GM08714 (cell line): ENCODE data around the gene CD83.
"Not testable (repeated sequence)": the region's sequence is repeated elsewhere in the genome, so short reads cannot be mapped to it uniquely, and the experiment has no call there.

Source experiments
- H3K4me3 ChIP-seq: fragments of 200-500 bp; sonication (Bioruptor generic); 2 replicates; pipeline ENCODE4 v1.5.1; 2014; ENCODE audit warnings: mild to moderate bottlenecking, low read length, inconsistent platforms
- ZNF274 ChIP-seq: IDR thresholded peaks from 2 replicates; pipeline ENCODE4 v1.6.1; 2012; ENCODE audit warnings: mild to moderate bottlenecking, low read depth, low read length

Gene CD83, protein sequence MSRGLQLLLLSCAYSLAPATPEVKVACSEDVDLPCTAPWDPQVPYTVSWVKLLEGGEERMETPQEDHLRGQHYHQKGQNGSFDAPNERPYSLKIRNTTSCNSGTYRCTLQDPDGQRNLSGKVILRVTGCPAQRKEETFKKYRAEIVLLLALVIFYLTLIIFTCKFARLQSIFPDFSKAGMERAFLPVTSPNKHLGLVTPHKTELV

DNA sequence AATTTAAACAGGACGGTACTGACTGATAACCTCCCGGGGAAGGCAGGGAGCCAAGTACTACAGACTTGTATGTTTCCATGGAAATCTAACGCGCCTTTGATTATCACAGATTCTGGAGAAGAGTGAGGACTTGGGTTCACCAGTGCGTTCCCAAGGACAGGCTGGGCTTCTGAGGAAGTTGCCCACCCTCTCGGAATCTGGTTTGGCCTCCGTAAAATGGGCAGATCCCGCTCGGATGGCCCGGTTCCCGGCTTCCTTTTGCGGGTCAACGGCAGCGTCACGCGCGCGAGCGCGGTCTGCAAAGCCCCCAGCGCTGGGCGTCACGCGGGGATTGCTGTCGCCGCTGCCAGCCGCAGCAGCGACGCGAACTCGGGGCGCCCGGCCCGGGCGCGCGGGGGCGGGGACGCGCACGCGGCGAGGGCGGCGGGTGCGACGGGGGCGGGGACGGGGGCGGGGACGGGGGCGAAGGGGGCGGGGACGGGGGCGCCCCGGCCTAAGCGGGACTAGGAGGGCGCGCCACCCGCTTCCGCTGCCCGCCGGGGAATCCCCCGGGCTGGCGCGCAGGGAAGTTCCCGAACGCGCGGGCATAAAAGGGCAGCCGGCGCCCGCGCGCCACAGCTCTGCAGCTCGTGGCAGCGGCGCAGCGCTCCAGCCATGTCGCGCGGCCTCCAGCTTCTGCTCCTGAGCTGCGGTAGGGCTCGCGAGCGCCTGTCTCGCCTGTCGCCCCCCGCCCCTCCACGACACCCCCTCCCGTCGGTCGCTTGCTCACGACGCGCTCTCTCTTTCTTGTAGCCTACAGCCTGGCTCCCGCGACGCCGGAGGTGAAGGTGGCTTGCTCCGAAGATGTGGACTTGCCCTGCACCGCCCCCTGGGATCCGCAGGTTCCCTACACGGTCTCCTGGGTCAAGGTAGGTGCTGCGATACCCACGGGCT is at the start of gene CD83:
Gene CD83, plus strand, starts transcription at position 615 of the 933 bp plus-strand sequence. Its CDS starts 40 bp downstream, at position 655.
- no peak for TF ChIP-seq ZNF274
- H3K4me3 ChIP-seq: peak within 1 kb of the TSS; percentile 97

- no peak overlapping the region for H3K4me3 ChIP-seq
- no peak for TF ChIP-seq ZNF274
These were observed 49.4 kb upstream of the CD83 start for GRCh38 chr6:14068133-14068532.

DNA sequence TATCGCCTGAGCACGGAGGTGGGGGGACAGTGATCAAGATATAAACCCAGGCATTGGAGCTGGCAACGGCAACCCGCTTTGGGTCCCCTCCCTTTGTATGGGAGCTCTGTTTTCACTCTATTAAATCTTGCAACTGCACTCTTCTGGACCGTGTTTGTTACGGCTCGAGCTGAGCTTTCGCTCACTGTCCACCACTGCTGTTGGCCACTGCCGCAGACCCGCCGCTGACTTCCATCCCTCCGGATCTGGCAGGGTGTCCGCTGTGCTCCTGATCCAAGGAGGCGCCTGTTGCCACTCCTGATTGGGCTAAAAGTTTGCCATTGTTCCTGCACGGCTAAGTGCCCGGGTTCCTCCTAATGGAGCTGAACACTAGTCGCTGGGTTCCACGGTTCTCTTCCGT is 48.9 kb upstream of the CD83 start:
- no peak for TF ChIP-seq ZNF274

DNA sequence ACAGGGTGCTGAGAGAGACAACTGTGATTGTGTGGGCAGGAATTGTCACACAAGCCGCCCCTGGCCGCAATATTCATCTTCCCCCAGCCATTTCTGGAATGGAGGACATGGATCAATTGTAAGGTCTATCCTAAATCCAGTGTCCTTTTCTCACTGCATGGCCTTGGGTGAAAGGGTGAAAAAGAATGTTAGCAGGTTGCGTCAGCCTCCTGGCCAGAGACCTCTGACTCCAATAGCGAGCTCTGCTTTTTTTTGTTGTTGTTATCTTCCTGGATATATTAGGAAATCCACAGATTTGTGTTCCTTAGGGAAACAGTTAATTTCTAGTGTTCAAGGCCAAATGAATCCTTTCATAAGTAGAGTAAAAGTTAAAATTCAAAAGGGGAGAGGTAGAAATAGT is 47.1 kb upstream of the CD83 start:
- no peak for TF ChIP-seq ZNF274

More for the DNA sequence above, 48.9 kb upstream of the CD83 start:
- H3K4me3 ChIP-seq: no peak overlapping the region

GRCh38 chr6:14072084-14072483 is 45.5 kb upstream of the CD83 start:
- TF ChIP-seq ZNF274: no peak
- no peak overlapping the region for H3K4me3 ChIP-seq

More for the DNA sequence above, 47.1 kb upstream of the CD83 start:
- no peak overlapping the region for H3K4me3 ChIP-seq

DNA sequence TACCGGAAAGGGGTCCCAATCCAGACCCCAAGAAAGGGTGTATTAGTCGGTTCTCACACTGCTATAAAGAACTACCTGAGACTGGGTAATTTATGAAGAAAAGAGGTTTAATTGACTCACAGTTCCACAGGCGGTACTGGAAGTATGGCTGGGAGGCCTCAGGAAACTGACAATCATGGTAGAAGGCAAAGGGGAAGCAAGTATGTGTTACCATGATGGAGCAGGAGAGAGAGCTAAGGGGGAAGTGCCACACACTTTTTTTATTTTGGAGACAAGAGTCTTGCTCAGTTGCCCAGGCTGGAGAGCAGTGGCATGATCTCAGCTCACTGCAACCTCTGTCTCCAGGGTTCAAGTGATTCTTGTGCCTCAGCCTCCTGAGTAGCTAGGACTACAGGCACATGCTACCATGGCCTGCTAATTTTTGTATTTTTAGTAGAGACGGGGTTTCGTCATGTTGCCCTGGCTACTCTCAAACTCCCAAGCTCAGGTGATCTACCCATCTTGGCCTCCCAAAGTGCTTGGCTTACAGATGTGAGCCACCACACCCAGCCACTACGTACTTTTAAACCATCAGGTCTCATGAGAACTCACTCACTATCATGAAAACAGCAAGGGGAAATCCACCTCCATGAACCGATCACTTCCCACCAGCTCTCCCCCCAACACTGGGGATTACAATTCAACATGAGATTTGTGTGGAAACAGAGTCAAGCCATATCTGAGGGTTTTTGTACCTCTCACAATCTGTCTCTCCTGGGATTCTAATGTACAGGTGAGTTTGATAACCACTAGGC is 43.8 kb upstream of the CD83 start:
- not testable (repeated sequence) for H3K4me3 ChIP-seq

DNA sequence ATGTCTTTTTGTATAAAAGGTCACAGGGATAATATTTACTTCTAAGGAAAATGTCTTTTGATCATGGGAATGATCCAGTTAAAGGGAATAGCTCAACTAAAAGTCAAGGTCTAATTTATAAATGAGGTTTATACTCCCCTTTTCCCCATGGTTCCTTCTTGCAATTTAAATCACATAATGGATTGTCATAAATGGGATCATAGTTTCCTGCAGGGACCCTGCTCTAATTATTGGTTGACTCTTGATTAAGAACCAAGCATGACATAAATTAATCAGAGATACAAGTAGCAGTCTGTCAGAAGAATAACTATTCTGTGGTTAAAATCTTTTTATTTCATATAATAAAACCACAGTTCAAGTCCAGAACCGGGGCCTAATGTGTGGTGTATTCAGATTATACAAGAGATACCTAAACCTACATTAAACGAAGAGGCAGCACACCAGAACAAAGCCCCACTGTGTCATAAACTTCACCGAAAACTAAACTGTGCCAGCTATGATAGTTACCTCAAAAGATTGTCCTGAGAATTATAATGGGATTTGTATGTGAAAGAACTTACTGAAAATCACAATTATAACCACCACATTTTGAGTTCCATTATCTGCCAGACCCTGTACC is 43.0 kb upstream of the CD83 start:
- peak overlapping the region; percentile 73; the same call in 1 of the 2 replicates for H3K4me3 ChIP-seq
- no peak for TF ChIP-seq ZNF274

DNA sequence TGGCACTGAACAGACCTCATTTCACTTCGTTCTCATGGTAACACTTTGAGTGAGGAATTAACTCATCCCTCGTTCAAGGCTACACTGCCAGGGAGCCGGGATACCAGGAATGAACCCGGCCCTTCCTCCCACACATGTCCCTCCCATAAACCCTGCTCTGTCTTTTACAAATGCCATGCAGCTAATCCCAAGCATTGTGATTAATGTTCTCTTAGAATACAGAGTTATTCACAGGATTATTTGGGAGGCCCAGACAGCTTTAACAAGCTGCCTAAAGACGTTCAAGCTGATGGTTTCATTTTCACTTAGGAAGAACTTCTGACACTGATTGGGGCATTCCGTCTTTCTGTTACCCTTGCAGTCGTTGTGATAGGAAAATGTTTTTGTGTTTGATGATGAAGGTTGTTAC is 42.5 kb upstream of the CD83 start:
- TF ChIP-seq ZNF274: no peak
- H3K4me3 ChIP-seq: peak overlapping the region; percentile 73; the same call in 1 of the 2 replicates

GRCh38 chr6:14077193-14077867 is 40.2 kb upstream of the CD83 start:
- TF ChIP-seq ZNF274: no peak

GRCh38 chr6:14079433-14079832 is 38.1 kb upstream of the CD83 start:
- no peak for TF ChIP-seq ZNF274
- no peak overlapping the region for H3K4me3 ChIP-seq

More at GRCh38 chr6:14077193-14077867, 40.2 kb upstream of the CD83 start:
- H3K4me3 ChIP-seq: no peak overlapping the region

DNA sequence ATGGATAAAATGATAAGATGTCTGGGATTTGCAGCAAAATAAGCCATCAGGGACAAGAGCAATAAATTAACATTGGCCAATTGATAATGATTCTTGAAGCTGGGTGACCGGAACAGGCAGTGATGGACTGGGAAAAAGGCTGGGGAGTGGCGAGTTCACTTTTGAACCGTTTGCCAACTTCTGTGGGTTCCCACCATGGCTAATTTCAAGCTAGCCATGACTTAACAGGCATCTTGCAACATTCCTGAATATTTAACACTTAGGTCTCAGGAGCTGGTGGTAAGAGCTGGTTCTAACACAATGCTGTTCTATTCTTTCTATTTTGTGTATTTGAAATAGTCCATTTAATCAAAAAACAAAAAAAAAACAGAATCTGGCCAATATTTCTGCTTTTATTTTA is 37.6 kb upstream of the CD83 start:
- no peak for TF ChIP-seq ZNF274
- H3K4me3 ChIP-seq: no peak overlapping the region

DNA sequence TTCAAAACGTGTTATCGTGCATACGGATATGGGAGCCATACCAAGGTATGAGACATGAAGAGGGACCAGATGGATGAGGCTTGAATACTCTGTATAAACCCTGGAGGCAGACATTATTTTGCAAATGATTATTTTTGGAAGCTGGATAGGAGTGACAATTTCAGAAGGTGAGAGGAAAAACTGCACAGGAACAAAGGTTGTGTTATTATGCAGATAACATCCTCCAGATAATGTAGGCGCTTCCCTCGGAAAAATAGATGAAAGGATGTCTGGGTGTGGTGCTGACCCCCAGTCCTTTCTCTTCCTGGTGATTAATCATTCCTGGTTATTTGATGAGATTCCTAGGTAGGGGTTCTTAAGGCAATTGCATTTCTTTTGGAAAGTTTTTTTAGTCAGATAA is 36.4 kb upstream of the CD83 start:
- no peak overlapping the region for H3K4me3 ChIP-seq
- TF ChIP-seq ZNF274: no peak

DNA sequence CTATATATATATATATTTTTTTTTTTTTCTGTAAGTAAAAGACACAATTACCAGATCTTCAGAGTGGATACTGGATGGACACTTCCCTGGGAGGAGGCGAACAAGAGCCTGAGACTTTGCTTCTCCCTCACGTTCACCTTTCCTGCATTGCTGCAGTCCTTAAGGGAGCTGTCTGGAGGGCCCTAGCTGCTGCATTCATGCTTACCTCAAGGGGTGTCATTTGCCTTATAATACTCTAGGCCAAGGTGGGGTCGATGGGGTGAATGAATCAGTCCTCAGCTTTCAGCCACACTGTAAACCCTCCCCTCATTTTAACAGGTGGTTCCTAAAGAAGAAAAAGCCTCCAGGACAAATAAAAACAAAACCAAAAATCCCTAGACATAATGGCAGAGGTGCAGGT is 34.8 kb upstream of the CD83 start:
- no peak for TF ChIP-seq ZNF274

More for the DNA sequence above, 34.8 kb upstream of the CD83 start:
- no peak overlapping the region for H3K4me3 ChIP-seq
